ENCODE measurements around the gene VWF. TPM values are rescaled to one million over a fixed set of nuclear protein-coding genes. Genes with fewer than 3 reads are reported as not detected.

VWF gene
- polyA plus RNA-seq, 1 donor (not counting 4 experiments of a cell fraction or from before 2014, with no cell fraction given) = 0.01 TPM

DNA sequence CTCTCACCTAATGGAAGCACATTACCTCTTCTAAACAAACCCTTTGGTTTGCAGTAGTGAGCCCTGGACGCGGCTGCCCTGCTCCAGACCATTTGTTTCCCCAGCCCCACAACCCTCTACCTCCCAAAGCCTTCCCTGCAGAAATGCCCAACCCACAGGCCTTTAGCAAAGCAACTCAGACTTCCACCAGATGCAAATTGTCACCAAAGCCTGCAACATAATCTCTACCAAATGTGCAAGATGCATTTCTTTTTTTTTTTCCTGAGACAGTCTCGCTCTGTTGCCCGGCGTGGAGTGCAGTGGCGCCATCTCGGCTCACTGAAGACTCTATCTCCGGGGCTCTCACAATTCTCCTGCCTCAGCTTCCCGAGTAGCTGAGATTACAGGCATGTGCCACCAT, 56.2 kb downstream of the VWF start:
- no peaks in the 10 kb centered on the region for H3K36me3 ChIP-seq (ENCODE audit: control insufficient read depth in 2 of 2, extremely low read depth in 1 of 2, insufficient read depth in 2 of 2, low read length in 2 of 2)
- no peak overlapping the region for H3K27ac ChIP-seq (ENCODE audit: control insufficient read depth, insufficient read depth, low read length)
- DNase-seq (ENCODE audit: low read depth, low spot score) (no peak), FAIRE-seq (no peak)
- dilution Hi-C loops (cut with MboI; ENCODE audit: extremely low pct_ligation_motif_present, low sequenced_read_pairs) = no loop called here
- H3K9ac ChIP-seq (ENCODE audit: control insufficient read depth, extremely low read depth, insufficient read depth, low read length) = no peak overlapping the region
- peaks cover 4% of the 10 kb centered on the region for H3K4me1 ChIP-seq (ENCODE audit: control insufficient read depth, extremely low read depth, insufficient read depth, low read length)
- H3K9me1 ChIP-seq (ENCODE audit: control insufficient read depth, extremely low read depth, insufficient read depth, low read length) = no peaks in the 10 kb centered on the region
- no peaks in the 10 kb centered on the region for H3K9me3 ChIP-seq (ENCODE audit: control insufficient read depth, low read depth, low read length)
- H3K4me3 ChIP-seq (ENCODE audit: control insufficient read depth in 2 of 3, extremely low read depth in 1 of 3, insufficient read depth in 2 of 3, low read depth in 1 of 3, low read length in 3 of 3) = no peak overlapping the region
- H3K4me2 ChIP-seq (ENCODE audit: control insufficient read depth, extremely low read depth, insufficient read depth, low read depth, low read length) = no peak overlapping the region
- H3K27me3 ChIP-seq (ENCODE audit: control insufficient read depth, extremely low read depth, insufficient read depth, low read length) = no peaks in the 10 kb centered on the region
- H2AFZ ChIP-seq (ENCODE audit: control insufficient read depth, low read length) = no peak overlapping the region
- H3K79me2 ChIP-seq (ENCODE audit: control insufficient read depth, insufficient read depth, low read length) = no peaks in the 10 kb centered on the region
- H4K20me1 ChIP-seq (ENCODE audit: control insufficient read depth, extremely low read depth, insufficient read depth, low read length) = no peaks in the 10 kb centered on the region
- no peak for TF ChIP-seq EZH2 (IDR thresholded peaks at IDR 0.05; ENCODE audit: low read length)
- TF ChIP-seq, protein P1, sequence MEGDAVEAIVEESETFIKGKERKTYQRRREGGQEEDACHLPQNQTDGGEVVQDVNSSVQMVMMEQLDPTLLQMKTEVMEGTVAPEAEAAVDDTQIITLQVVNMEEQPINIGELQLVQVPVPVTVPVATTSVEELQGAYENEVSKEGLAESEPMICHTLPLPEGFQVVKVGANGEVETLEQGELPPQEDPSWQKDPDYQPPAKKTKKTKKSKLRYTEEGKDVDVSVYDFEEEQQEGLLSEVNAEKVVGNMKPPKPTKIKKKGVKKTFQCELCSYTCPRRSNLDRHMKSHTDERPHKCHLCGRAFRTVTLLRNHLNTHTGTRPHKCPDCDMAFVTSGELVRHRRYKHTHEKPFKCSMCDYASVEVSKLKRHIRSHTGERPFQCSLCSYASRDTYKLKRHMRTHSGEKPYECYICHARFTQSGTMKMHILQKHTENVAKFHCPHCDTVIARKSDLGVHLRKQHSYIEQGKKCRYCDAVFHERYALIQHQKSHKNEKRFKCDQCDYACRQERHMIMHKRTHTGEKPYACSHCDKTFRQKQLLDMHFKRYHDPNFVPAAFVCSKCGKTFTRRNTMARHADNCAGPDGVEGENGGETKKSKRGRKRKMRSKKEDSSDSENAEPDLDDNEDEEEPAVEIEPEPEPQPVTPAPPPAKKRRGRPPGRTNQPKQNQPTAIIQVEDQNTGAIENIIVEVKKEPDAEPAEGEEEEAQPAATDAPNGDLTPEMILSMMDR (optimal IDR thresholded peaks at IDR 0.05 in 1 of 3, IDR thresholded peaks at IDR 0.05 in 1 of 3, conservative IDR thresholded peaks at IDR 0.05 in 1 of 3; ENCODE audit: extremely low read depth in 1 of 3, insufficient read depth in 2 of 3, low read length in 3 of 3) = no peak

- no peak overlapping the region for H3K27ac ChIP-seq (ENCODE audit: control insufficient read depth, insufficient read depth, low read length)
- no peaks in the 10 kb centered on the region for H3K27me3 ChIP-seq (ENCODE audit: control insufficient read depth, extremely low read depth, insufficient read depth, low read length)
- H3K9me3 ChIP-seq (ENCODE audit: control insufficient read depth, low read depth, low read length) = no peaks in the 10 kb centered on the region
- H3K9ac ChIP-seq (ENCODE audit: control insufficient read depth, extremely low read depth, insufficient read depth, low read length) = no peak overlapping the region
- H4K20me1 ChIP-seq (ENCODE audit: control insufficient read depth, extremely low read depth, insufficient read depth, low read length) = no peaks in the 10 kb centered on the region
- H2AFZ ChIP-seq (ENCODE audit: control insufficient read depth, low read length) = no peak overlapping the region
- H3K4me1 ChIP-seq (ENCODE audit: control insufficient read depth, extremely low read depth, insufficient read depth, low read length) = peaks cover 4% of the 10 kb centered on the region
- dilution Hi-C loops (cut with MboI; ENCODE audit: extremely low pct_ligation_motif_present, low sequenced_read_pairs) = no loop called here
- no peaks in the 10 kb centered on the region for H3K36me3 ChIP-seq (ENCODE audit: control insufficient read depth in 2 of 2, extremely low read depth in 1 of 2, insufficient read depth in 2 of 2, low read length in 2 of 2)
- TF ChIP-seq, protein P1 (optimal IDR thresholded peaks at IDR 0.05 in 1 of 3, IDR thresholded peaks at IDR 0.05 in 1 of 3, conservative IDR thresholded peaks at IDR 0.05 in 1 of 3; ENCODE audit: extremely low read depth in 1 of 3, insufficient read depth in 2 of 3, low read length in 3 of 3) = peak; percentile 29 to 69 (median 49)
- TF ChIP-seq EZH2 (IDR thresholded peaks at IDR 0.05; ENCODE audit: low read length) = no peak
- no peak overlapping the region for H3K4me3 ChIP-seq (ENCODE audit: control insufficient read depth in 2 of 3, extremely low read depth in 1 of 3, insufficient read depth in 2 of 3, low read depth in 1 of 3, low read length in 3 of 3)
- FAIRE-seq = no peak
- H3K79me2 ChIP-seq (ENCODE audit: control insufficient read depth, insufficient read depth, low read length) = no peaks in the 10 kb centered on the region
- DNase-seq (ENCODE audit: low read depth, low spot score) = no peak
- H3K9me1 ChIP-seq (ENCODE audit: control insufficient read depth, extremely low read depth, insufficient read depth, low read length) = no peaks in the 10 kb centered on the region
- H3K4me2 ChIP-seq (ENCODE audit: control insufficient read depth, extremely low read depth, insufficient read depth, low read depth, low read length) = no peak overlapping the region
These were observed 57.1 kb downstream of the VWF start for GRCh38 chr12:6067152-6067916.
